Activated T-helper 1 cell treated with anti-CD3 and anti-CD28 coated beads, Interleukin-12 subunit alpha, Interleukin-12 subunit beta, Interleukin-2, Interleukin-4 antibody, amounts not matched to agents 30 ng/mL and 10 ng/mL and 1 ng/mL, durations not matched to agents 14 hours and 24 hours and 36 hours (primary cell): Measurements from ENCODE around the gene PDYN. TPM values are rescaled to one million over a fixed set of nuclear protein-coding genes. Genes with fewer than 3 reads are reported as not detected.

Experiments used
- DNase-seq: peaks from one replicate; pipeline ENCODE4 v3.0.0; 2021; ENCODE audit warnings: low spot score
- H3K27ac Mint-ChIP-seq: one replicate; pipeline ENCODE4 v1.8.0; 2021; ENCODE audit warnings: mild to moderate bottlenecking, mixed read lengths
- H3K27me3 Mint-ChIP-seq: one replicate; pipeline ENCODE4 v1.8.0; 2022; ENCODE audit warnings: mild to moderate bottlenecking, moderate library complexity, mixed read lengths; ENCODE audit not compliant: insufficient read depth
- H3K36me3 Mint-ChIP-seq: one replicate; pipeline ENCODE4 v1.8.0; 2021; ENCODE audit warnings: low read depth, mixed read lengths
- H3K4me1 Mint-ChIP-seq: one replicate; pipeline ENCODE4 v1.8.0; 2021; ENCODE audit warnings: low read depth, mixed read lengths
- H3K4me3 Mint-ChIP-seq: one replicate; pipeline ENCODE4 v1.8.0; 2021; ENCODE audit warnings: mild to moderate bottlenecking, moderate library complexity, mixed read lengths
- H3K9me3 Mint-ChIP-seq: one replicate; pipeline ENCODE4 v1.8.0; 2021; ENCODE audit warnings: mixed read lengths
- intact Hi-C: fragments of 100-400 bp; cut with micrococcal nuclease; formaldehyde crosslinking; loops from one replicate; pipeline ENCODE4 v1.15.1; 2024
- total RNA-seq: library from RNA; stranded (reverse); gene quantifications from 2 replicates; pipeline ENCODE4 v1.2.3, GENCODE V29; 2022

PDYN gene
- total RNA-seq, 1 donor from 2014 or later: not detected

GRCh38 chr20:2005359-2005758 is 11.5 kb upstream of the PDYN start:
- no peaks in the 10 kb centered on the region for H3K9me3 Mint-ChIP-seq
- H3K27ac Mint-ChIP-seq: no peak overlapping the region
- H3K27me3 Mint-ChIP-seq: peaks cover 14% of the 10 kb centered on the region
- H3K4me3 Mint-ChIP-seq: no peak overlapping the region
- H3K36me3 Mint-ChIP-seq: no peaks in the 10 kb centered on the region
- intact Hi-C loops: loop anchor here (5.0 kb wide), 1 partner anchor 87 kb away; no protein-coding TSS in a partner anchor
- no peaks in the 10 kb centered on the region for H3K4me1 Mint-ChIP-seq
- DNase-seq: no peak

GRCh38 chr20:2004171-2004570 is 10.3 kb upstream of the PDYN start:
- H3K4me1 Mint-ChIP-seq: no peaks in the 10 kb centered on the region

DNA sequence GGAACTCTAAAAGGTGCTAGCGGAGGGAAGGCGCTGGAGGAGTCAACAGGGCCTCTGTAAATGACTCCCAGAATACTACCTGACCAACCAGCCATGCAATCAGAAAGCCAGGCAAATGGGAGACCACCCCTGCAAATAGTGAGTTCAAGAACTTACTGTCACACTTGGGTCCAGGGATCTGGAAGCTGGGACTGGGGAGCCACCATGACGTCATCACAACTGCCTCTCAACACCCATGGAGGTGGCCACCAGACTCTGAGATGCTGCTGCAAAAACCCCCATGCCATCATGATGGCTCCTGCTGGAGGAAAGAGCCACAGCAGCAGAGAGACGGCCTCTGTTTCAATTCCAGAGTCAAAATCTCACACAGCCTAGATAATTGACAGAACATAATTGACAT is 8.5 kb upstream of the PDYN start:
- Mint-ChIP-seq H3K4me1 (no peaks in the 10 kb centered on the region), H3K27ac (no peak overlapping the region), H3K4me3 (no peak overlapping the region), H3K27me3 (peaks cover 7% of the 10 kb centered on the region), H3K9me3 (no peaks in the 10 kb centered on the region), H3K36me3 (no peaks in the 10 kb centered on the region)
- DNase-seq: no peak
- intact Hi-C loops: no loop called here

More at GRCh38 chr20:2004171-2004570, 10.3 kb upstream of the PDYN start:
- intact Hi-C loops: no loop called here
- H3K27ac Mint-ChIP-seq: no peak overlapping the region
- peaks cover 13% of the 10 kb centered on the region for H3K27me3 Mint-ChIP-seq
- H3K36me3 Mint-ChIP-seq: no peaks in the 10 kb centered on the region
- no peak for DNase-seq
- H3K9me3 Mint-ChIP-seq: no peaks in the 10 kb centered on the region
- H3K4me3 Mint-ChIP-seq: no peak overlapping the region

DNA sequence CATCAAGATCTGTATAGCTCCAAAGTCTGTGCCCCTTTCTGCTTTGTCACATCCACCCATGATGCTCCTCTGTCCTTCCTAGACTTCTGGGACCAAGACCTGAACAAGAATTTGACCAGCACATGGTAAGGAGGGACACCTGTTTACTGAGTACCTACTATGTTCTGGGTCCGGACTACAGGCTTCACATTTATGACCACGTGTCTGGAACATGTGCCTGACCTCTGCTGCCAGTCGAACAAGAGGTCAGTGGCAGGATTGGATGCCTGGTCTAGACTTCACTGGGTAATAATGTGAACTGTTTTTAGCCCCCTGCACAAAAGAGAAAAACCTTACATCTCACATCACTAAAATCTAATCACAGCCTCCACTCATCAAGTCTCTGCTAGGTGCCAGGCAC is 7.3 kb upstream of the PDYN start:
- no peaks in the 10 kb centered on the region for H3K4me1 Mint-ChIP-seq
- intact Hi-C loops: no loop called here
- H3K27ac Mint-ChIP-seq: no peak overlapping the region

GRCh38 chr20:2000285-2000684 is 6.4 kb upstream of the PDYN start:
- Mint-ChIP-seq H3K9me3 (no peaks in the 10 kb centered on the region), H3K27me3 (peaks cover 5% of the 10 kb centered on the region), H3K4me3 (no peak overlapping the region), H3K36me3 (no peaks in the 10 kb centered on the region), H3K4me1 (no peaks in the 10 kb centered on the region), H3K27ac (no peak overlapping the region)
- no peak for DNase-seq
- intact Hi-C loops: no loop called here

More for the DNA sequence above, 7.3 kb upstream of the PDYN start:
- no peak for DNase-seq
- Mint-ChIP-seq H3K4me3 (no peak overlapping the region), H3K36me3 (no peaks in the 10 kb centered on the region), H3K9me3 (no peaks in the 10 kb centered on the region), H3K27me3 (peaks cover 7% of the 10 kb centered on the region)

DNA sequence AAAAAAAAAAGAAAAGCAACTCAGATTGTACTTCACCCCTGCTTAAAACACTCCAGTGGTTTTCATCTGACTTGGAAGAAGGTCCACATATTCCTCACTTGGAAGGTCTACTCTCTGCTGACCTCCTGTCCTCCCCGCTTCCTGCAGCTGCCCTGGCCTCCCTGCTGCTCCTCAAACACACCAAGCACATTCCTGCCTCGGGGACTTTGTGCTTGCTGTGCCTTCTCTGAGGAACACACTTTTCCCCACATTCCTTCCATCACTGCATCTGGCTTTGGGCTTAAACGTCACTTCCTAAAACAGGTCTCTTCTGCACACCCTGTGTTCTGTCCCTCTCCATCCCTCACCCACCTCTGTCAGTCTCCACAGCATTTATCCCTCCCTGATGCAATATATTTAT is 4.9 kb upstream of the PDYN start:
- no peaks in the 10 kb centered on the region for H3K36me3 Mint-ChIP-seq
- peaks cover 10% of the 10 kb centered on the region for H3K27me3 Mint-ChIP-seq
- DNase-seq: no peak
- no peaks in the 10 kb centered on the region for H3K9me3 Mint-ChIP-seq
- intact Hi-C loops: no loop called here
- H3K27ac Mint-ChIP-seq: no peak overlapping the region
- H3K4me1 Mint-ChIP-seq: no peaks in the 10 kb centered on the region
- H3K4me3 Mint-ChIP-seq: no peak overlapping the region

DNA sequence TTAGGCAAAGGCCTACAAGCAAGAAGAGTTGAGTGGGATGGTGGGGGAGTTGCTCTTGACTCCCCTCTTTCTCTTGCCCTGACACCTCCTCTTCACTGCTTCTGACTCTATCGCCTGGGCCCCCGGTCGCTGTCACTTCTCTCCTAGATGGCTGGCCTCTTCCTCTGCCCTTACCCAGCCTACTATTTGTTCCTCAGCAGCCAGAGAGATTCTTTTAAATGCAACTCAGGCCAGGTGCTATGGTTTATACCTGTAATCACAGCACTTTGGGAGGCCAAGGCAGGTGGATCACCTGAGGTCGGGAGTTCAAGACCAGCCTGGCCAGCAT is 4.3 kb upstream of the PDYN start:
- H3K4me3 Mint-ChIP-seq: no peak overlapping the region
- no peak overlapping the region for H3K27ac Mint-ChIP-seq
- H3K36me3 Mint-ChIP-seq: no peaks in the 10 kb centered on the region
- H3K4me1 Mint-ChIP-seq: no peaks in the 10 kb centered on the region
- intact Hi-C loops: no loop called here
- H3K9me3 Mint-ChIP-seq: no peaks in the 10 kb centered on the region
- DNase-seq: no peak
- peaks cover 11% of the 10 kb centered on the region for H3K27me3 Mint-ChIP-seq

DNA sequence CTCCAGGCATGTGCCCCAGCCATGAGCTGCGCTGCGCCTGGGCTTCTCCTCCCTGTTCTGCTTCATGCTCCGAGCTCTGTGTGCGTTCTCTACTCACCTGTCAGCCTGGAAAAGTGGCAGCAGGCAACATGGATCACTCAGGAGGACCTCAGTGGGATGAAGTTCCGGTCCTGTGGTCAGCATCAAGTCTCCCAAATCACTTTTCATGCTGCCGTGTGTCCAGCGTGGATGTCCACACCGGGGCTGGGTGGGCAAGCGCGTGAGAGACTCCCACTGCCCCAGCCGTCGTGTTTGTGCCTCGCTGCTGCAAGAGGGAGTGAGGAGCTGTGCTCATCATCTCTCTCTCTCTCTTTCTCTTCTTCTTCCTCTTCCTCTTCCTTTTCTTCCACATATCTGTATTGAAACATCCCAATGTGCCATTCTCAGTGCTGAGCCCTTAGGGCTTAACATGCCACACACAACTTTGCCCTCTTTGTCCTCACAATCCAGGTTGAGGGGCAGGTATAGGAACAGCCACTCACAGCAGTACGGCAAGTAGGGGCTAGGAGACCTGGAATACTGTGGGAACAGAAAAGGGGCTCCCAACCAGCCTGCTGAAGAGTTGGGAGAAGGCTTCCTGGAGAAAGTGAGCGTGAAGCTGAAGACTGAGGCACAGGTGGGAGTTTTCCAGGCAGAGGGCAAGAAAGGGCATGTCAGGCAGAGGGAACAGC is 3.8 kb upstream of the PDYN start:
- intact Hi-C loops: no loop called here
- no peaks in the 10 kb centered on the region for H3K36me3 Mint-ChIP-seq
- H3K4me3 Mint-ChIP-seq: no peak overlapping the region
- DNase-seq: no peak
- no peak overlapping the region for H3K27ac Mint-ChIP-seq
- H3K9me3 Mint-ChIP-seq: no peaks in the 10 kb centered on the region
- peaks cover 13% of the 10 kb centered on the region for H3K27me3 Mint-ChIP-seq
- H3K4me1 Mint-ChIP-seq: no peaks in the 10 kb centered on the region

DNA sequence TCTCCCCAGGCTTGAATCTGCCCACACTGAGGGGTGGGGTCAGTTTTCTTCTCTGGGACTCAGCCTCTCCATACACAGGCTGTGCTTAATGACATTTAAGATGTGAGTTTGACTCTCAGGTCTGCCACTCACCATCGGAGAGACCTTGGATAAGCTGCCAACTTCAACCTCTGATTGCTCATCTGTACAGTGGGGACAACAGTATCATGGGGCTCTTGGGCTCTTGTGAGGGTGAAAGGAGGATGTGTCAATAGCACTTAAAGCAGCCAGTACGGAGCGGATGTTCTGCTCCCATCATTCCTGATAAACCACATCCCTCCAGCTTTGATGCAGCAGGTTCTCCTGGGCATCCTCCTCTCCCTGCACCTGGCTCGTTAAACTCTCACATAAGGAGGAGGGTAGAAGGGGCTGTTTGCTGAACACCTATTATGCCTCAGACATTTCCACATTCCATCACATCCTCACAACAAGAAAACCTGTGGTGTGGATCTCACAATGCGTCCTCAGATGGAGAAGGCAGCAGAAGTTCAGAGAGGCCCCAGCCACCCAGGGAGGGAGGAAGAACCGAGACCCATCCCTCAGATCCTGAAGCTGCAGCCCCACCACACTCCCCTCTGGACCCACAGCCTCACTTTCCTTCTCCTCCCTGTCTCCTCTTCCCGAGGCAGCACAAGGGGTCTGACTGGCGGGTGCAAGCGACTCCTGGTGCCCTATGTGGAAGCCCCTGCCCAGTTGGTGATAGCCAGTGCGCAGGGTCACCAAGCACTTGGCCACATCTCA is 1.9 kb upstream of the PDYN start:
- intact Hi-C loops: no loop called here
- Mint-ChIP-seq H3K4me1 (no peaks in the 10 kb centered on the region), H3K4me3 (no peak overlapping the region), H3K36me3 (no peaks in the 10 kb centered on the region), H3K27me3 (peaks cover 14% of the 10 kb centered on the region), H3K27ac (no peak overlapping the region), H3K9me3 (no peaks in the 10 kb centered on the region)
- DNase-seq: no peak

- no peaks in the 10 kb centered on the region for H3K4me1 Mint-ChIP-seq
- H3K27me3 Mint-ChIP-seq: peaks cover 21% of the 10 kb centered on the region
- H3K27ac Mint-ChIP-seq: no peak overlapping the region
- no peak overlapping the region for H3K4me3 Mint-ChIP-seq
- H3K9me3 Mint-ChIP-seq: no peaks in the 10 kb centered on the region
- DNase-seq: no peak
- intact Hi-C loops: no loop called here
- H3K36me3 Mint-ChIP-seq: no peaks in the 10 kb centered on the region
Observed at GRCh38 chr20:1994627-1995026, 769 bp upstream of the PDYN start.

DNA sequence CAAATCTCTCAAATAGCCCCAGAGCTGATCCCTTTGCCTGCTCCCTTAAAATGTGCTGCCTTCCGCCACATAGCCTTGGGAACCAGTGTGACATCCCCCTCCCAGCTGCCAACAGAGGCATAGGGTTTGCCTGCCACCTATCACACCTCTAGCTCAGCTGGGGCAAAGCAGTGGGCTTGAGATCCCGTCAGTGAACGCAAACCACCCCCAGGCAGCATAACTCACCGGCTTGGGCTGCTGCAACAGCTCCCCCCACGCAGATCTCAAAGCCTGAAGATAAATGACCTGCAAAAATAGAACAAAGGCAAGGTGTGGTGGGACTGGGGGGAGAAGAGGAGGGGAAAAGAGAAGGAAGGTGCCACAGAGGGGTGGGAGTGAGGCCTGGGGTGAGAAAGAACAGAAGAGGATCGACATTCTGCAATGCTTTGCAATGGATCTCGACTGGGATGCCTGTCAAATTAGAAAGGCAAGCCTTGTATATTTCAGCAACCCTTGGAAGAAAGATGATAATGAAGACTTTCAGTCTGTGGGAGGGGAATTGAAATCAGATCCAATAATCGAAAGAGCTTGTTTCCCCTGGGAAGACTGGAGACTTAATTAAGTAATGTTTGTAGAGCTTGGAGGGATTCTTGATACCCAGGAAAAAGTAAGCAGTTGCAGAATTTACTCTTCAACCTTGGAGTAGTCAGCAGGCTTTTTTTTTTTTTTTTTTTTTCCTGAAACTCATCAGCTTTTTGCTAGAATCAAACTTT is 1.3 kb downstream of the PDYN start:
- no peaks in the 10 kb centered on the region for H3K36me3 Mint-ChIP-seq

DNA sequence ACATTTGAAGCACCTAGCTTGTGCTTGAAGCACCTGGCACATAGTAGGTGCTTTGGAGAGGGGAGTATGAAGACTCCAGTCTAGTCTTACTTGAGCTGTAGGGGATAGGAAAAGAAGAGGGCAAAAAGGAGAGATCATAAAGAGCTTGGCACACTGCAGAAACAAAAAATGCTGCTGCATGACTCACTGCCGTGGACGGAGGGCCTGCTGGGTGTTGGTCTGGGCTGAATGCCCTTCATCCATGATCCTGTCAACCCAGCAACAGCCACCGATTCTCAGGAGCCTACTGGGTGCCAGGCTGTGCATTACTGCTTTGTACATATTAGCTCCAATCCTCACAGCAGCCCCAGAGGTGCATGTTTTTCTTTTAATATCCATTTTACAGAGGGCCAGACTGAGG is 6.0 kb downstream of the PDYN start:
- H3K27ac Mint-ChIP-seq: no peak overlapping the region
- no peak for DNase-seq
- H3K9me3 Mint-ChIP-seq: no peaks in the 10 kb centered on the region
- peaks cover 17% of the 10 kb centered on the region for H3K27me3 Mint-ChIP-seq
- H3K36me3 Mint-ChIP-seq: no peaks in the 10 kb centered on the region
- H3K4me1 Mint-ChIP-seq: no peaks in the 10 kb centered on the region
- H3K4me3 Mint-ChIP-seq: no peak overlapping the region
- intact Hi-C loops: no loop called here

More for the DNA sequence above, 1.3 kb downstream of the PDYN start:
- intact Hi-C loops: no loop called here
- no peak overlapping the region for H3K27ac Mint-ChIP-seq
- peaks cover 21% of the 10 kb centered on the region for H3K27me3 Mint-ChIP-seq
- H3K4me3 Mint-ChIP-seq: no peak overlapping the region
- H3K4me1 Mint-ChIP-seq: no peaks in the 10 kb centered on the region
- DNase-seq: no peak
- H3K9me3 Mint-ChIP-seq: no peaks in the 10 kb centered on the region

DNA sequence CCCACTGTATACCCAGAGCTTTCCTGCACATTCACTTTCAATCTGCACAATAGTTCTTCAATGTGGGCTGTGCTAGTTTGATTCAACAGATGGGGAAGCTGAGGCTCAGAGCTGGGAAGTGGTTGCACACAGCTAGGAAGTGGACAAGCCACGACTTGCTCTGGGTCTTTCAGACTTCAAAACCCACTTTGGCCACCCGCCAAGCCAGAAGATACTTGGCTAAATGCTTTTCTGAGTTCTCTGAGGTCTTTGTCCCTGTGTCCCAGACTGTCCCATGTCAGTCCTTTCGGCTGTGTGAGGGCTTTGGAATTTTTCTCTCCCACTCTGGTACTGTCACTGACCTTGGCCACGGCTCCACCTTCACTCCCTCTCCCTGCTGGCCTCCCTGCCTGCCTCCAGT is 10.6 kb downstream of the PDYN start:
- intact Hi-C loops: no loop called here
- H3K27ac Mint-ChIP-seq: no peak overlapping the region
- no peaks in the 10 kb centered on the region for H3K9me3 Mint-ChIP-seq
- no peak overlapping the region for H3K4me3 Mint-ChIP-seq
- no peak for DNase-seq
- no peaks in the 10 kb centered on the region for H3K36me3 Mint-ChIP-seq
- no peaks in the 10 kb centered on the region for H3K4me1 Mint-ChIP-seq
- H3K27me3 Mint-ChIP-seq: peaks cover 3% of the 10 kb centered on the region
